Measurements from ENCODE around the gene PXDC1.

- TF ChIP-seq SIN3A (IDR thresholded peaks at IDR 0.05; ENCODE audit: borderline replicate concordance, insufficient read depth, low read length) (no peak), POLR2AphosphoS5 (IDR thresholded peaks at IDR 0.05; ENCODE audit: low read depth, low read length) (no peak), REST (IDR thresholded peaks at IDR 0.05; ENCODE audit: insufficient read depth in 1 of 2, low read depth in 2 of 2, low read length in 2 of 2) (no peak), TAF1 (IDR thresholded peaks at IDR 0.05; ENCODE audit: borderline replicate concordance, insufficient read depth, low read length) (no peak), FOXP2 (optimal IDR thresholded peaks at IDR 0.05; ENCODE audit: borderline replicate concordance, extremely low read depth, extremely low read length, insufficient read depth) (no peak)
Measured at GRCh38 chr6:3721810-3722621, 29.5 kb downstream of the PXDC1 start.

Data from PFSK-1 (cell line).